Mucosa of descending colon (tissue), 3 donors: ENCODE data around the gene PAWR. TPM values are rescaled to one million over a fixed set of nuclear protein-coding genes. Genes with fewer than 3 reads are reported as not detected.

ENCODE experiments used
- ATAC-seq: fragments of 200-7000 bp; cut with Tn5 transposase; one replicate; pipeline ENCODE4 v1.9.1; 2020; ENCODE audit warnings: mild to moderate bottlenecking, moderate library complexity
- DNase-seq, 3 donors: peaks; one replicate each; pipeline ENCODE4 v3.0.0-alpha.2; 2020
- H3K36me3 ChIP-seq: fragments of 200-600 bp; one replicate; pipeline ENCODE4 v1.8.0; 2021; ENCODE audit warnings: low read depth, mild to moderate bottlenecking
- H3K4me1 ChIP-seq: fragments of 200-600 bp; one replicate; pipeline ENCODE4 v1.8.0; 2021; ENCODE audit warnings: low read depth, mild to moderate bottlenecking
- H3K4me3 ChIP-seq: fragments of 200-600 bp; one replicate; pipeline ENCODE4 v1.8.0; 2021; ENCODE audit warnings: mild to moderate bottlenecking
- H3K9me3 ChIP-seq: fragments of 200-600 bp; one replicate; pipeline ENCODE4 v1.8.0; 2021; ENCODE audit warnings: mild to moderate bottlenecking
- CTCF ChIP-seq: fragments of 200-600 bp; IDR thresholded peaks from one replicate; pipeline ENCODE4 v1.8.0; 2022; ENCODE audit warnings: antibody characterized with exemption, mild to moderate bottlenecking
- intact Hi-C, 2 donors: fragments of 100-400 bp; cut with DNase I in 1 of 2; cut with micrococcal nuclease in 1 of 2; formaldehyde crosslinking; loops; one replicate each; pipeline versions ENCODE4 v1.11.0 to v1.11.1; 2022; cut with DNase I, micrococcal nuclease
- total RNA-seq, 3 donors: library from RNA; stranded (reverse); fragmentation: NEBNext Ultra II Directional in 2 of 3; extraction: Animal tissue kit (Norgen Biotek cat#: 25700) in 2 of 3; gene quantifications; one replicate each; pipeline versions ENCODE4 v1.2.1 to v1.2.4, GENCODE V29; 2021 to 2023
- donor health status: DM: no; HTN: no; CAD: no; lungs with moderate emphysema.
- donor health status: DM: no; HTN: no; CAD: no.
- donor health status: DM: no; HTN: yes; CAD: no.

The PAWR gene
- total RNA-seq, 3 donors from 2014 or later, result 93.0 to 170 (median 126) TPM

GRCh38 chr12:79552192-79552591 is 138.6 kb downstream of the PAWR start:
- Histone ChIP-seq H3K4me3 (no peak overlapping the region), H3K9me3 (peaks cover 3% of the 10 kb centered on the region), H3K36me3 (no peaks in the 10 kb centered on the region), H3K4me1 (peaks cover 11% of the 10 kb centered on the region)
- ATAC-seq (no peak), DNase-seq (no peak)
- TF ChIP-seq CTCF, result no peak
- intact Hi-C loops, result loop anchor here in 1 of 2 donors (10.0 kb wide), 1 partner anchor 183 kb away; no protein-coding TSS in a partner anchor

DNA sequence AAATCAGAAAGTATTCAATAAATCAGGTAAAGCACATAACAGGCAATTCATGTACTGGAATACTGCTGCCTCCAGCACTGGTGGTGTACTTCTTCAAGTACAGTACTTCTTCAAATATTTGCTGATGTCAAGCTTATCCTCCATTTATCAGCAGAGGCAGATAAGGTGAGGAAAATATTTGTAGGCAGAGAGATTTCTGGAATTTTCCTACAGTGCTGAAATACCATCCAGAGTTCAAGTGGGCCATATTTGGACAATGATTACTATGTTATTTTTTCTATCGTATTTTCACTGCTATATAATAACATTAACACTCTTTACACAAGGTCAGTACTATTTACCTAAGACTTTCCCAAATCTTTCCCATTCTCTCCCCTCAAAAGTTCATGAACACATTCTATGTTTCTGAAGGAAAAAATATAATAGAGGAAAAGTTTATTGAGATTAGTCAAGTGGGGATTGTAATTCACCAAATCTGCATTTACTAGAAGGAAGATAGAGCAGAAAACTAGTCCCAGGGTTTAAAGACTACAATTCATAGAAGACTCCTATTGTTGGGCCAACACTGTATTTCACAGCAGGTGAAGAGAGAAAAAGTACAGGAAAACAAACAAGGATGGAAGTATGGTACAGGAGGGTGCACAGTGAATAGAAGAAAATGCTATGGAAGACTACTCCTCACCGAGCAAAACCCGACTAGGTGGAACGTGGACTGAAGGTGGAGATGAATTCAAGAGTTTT is 141.1 kb downstream of the PAWR start:
- intact Hi-C loops, result loop anchor here (5.0 to 10.0 kb wide), 2 partner anchors 142 to 185 kb away; no protein-coding TSS in a partner anchor
- no peak for TF ChIP-seq CTCF
- H3K4me3 ChIP-seq, result no peak overlapping the region
- peaks cover 3% of the 10 kb centered on the region for H3K9me3 ChIP-seq
- H3K4me1 ChIP-seq, result peaks cover 11% of the 10 kb centered on the region
- H3K36me3 ChIP-seq, result no peaks in the 10 kb centered on the region
- no peak for ATAC-seq
- DNase-seq, result no peak

DNA sequence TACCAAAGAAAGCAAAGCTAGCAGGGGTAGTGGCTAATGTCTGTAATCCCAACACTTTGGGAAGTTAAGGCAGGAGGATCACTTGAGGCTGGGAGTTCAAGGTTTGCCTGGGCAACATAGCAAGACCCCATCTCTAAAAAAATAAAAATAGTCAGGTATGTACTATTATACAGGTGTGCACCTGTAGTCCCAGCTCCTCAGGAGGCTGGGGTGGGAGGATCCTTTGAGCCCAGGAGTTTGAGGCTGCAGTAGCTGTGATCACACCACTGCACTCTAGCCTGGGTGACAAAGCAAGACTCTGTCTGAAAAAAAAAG is 142.2 kb downstream of the PAWR start:
- H3K4me1 ChIP-seq, result peaks cover 11% of the 10 kb centered on the region
- no peaks in the 10 kb centered on the region for H3K36me3 ChIP-seq
- peaks cover 3% of the 10 kb centered on the region for H3K9me3 ChIP-seq
- DNase-seq, result no peak
- TF ChIP-seq CTCF, result no peak
- no peak overlapping the region for H3K4me3 ChIP-seq
- no peak for ATAC-seq
- intact Hi-C loops, result loop anchor here in 1 of 2 donors (5.0 kb wide), 1 partner anchor 141 kb away; no protein-coding TSS in a partner anchor

DNA sequence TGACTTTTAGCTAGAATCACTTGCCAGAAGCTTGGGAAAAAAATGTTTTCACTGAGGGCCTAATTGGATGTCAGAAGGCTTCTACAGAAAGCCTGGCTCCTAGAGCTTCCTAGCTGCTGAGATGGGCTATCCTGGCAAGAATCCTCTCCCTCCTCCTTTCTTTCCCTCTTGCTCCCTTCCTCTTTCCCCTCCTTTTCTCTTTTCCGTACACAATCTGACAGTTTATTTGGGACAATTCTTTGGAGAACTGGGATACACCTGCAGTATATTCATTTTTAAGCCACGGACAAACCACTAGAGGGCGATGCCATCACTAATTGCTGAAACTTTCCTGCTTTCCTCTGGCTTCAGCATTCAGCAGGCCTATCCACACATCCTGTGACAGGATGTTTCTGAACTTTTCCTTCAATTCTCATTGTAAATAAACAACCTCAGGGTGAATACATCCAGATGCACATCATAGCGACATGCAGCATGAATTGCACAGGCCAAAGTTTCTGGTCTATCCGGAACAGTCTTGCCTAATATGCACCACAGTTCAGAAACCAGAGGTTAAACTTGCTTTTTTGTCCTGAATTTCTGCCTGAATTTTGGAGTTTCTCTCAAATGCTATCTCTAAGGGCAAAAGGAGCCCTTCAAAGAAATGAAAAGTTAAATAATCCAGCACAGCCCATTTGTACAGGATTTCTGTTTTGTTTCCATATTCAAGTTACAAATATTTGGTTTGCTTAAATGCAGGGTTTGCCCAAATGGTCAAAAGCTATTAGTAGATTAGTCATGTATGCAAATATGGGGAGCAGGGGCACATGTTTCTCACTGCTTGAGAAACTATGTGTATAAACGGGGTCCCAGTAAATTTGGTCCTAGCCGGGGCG is 142.8 kb downstream of the PAWR start:
- DNase-seq, result peak in 1 of 3 donors; percentile 75
- intact Hi-C loops, result loop anchor here in 1 of 2 donors (5.0 kb wide), 1 partner anchor 141 kb away; no protein-coding TSS in a partner anchor

More for the DNA sequence above, 142.8 kb downstream of the PAWR start:
- H3K4me3 ChIP-seq, result no peak overlapping the region
- TF ChIP-seq CTCF, result peak; percentile 20
- peak; percentile 87 for ATAC-seq
- no peaks in the 10 kb centered on the region for H3K36me3 ChIP-seq
- no peaks in the 10 kb centered on the region for H3K9me3 ChIP-seq
- H3K4me1 ChIP-seq, result peaks cover 11% of the 10 kb centered on the region
